Measurements from ENCODE around the gene RENBP. TPM values are rescaled to one million over a fixed set of nuclear protein-coding genes. Genes with fewer than 3 reads are reported as not detected.
A peak's percentile ranks its signal among the peaks of the same experiment; 100 is the strongest.

RENBP gene
- total RNA-seq, 2 experiments from 2014 or later: 14.3 to 15.8 TPM

GRCh38 chrX:153888344-153888743, 56.1 kb downstream of the RENBP start:
- ATAC-seq: no peak

DNA sequence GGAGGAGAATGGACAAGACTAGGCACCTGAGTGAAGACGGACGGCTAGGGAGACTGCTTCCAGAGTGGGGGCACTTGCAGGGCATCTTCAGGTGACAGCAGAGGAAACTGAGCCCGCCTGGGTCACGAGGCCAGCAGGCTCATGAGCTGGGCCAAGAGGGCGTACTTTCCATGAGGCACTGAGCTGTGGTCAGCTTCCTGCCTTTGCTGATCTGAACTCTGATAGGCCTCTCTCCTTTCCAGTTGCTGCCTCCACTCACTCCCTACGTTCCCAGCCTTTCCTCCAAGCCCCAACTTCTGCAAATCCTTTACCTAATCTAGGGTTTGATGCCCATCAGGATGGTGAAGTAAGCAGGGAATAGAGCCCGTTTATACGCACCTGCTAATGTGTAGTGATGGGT, 57.1 kb downstream of the RENBP start:
- intact Hi-C loops (cut with micrococcal nuclease): no loop called here
- Mint-ChIP-seq H3K9me3 (no peaks in the 10 kb centered on the region), H3K4me1 (ENCODE audit: low read depth) (peaks cover 2% of the 10 kb centered on the region), H3K27ac (no peak overlapping the region), H3K27me3 (peaks cover 22% of the 10 kb centered on the region), H3K4me3 (no peak overlapping the region), H3K36me3 (ENCODE audit: low read depth) (no peaks in the 10 kb centered on the region)
- DNase-seq: no peak
- TF ChIP-seq, protein P1, sequence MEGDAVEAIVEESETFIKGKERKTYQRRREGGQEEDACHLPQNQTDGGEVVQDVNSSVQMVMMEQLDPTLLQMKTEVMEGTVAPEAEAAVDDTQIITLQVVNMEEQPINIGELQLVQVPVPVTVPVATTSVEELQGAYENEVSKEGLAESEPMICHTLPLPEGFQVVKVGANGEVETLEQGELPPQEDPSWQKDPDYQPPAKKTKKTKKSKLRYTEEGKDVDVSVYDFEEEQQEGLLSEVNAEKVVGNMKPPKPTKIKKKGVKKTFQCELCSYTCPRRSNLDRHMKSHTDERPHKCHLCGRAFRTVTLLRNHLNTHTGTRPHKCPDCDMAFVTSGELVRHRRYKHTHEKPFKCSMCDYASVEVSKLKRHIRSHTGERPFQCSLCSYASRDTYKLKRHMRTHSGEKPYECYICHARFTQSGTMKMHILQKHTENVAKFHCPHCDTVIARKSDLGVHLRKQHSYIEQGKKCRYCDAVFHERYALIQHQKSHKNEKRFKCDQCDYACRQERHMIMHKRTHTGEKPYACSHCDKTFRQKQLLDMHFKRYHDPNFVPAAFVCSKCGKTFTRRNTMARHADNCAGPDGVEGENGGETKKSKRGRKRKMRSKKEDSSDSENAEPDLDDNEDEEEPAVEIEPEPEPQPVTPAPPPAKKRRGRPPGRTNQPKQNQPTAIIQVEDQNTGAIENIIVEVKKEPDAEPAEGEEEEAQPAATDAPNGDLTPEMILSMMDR (IDR thresholded peaks at IDR 0.05): no peak
- POLR2A ChIA-PET: interaction anchor here (0.7 kb wide), 1 partner anchor 88 kb away, joined by 3 read pairs; no protein-coding TSS in a partner anchor
- no peak for ATAC-seq
- CTCF ChIA-PET: no interaction called here

More at GRCh38 chrX:153888344-153888743, 56.1 kb downstream of the RENBP start:
- ChIA-PET POLR2A (interaction anchor here (1.2 to 1.3 kb wide), 2 partner anchors 12 to 162 kb away, joined by 3 to 4 read pairs; no protein-coding TSS in a partner anchor), CTCF (interaction anchor here (2.2 kb wide), 1 partner anchor 124 kb away, joined by 5 read pairs; the partner anchor contains the start of gene PLXNB3)
- no peak for DNase-seq
- Mint-ChIP-seq H3K27me3 (peaks cover 22% of the 10 kb centered on the region), H3K27ac (no peak overlapping the region), H3K4me1 (ENCODE audit: low read depth) (peaks cover 2% of the 10 kb centered on the region), H3K9me3 (no peaks in the 10 kb centered on the region), H3K36me3 (ENCODE audit: low read depth) (no peaks in the 10 kb centered on the region), H3K4me3 (no peak overlapping the region)
- intact Hi-C loops (cut with micrococcal nuclease): no loop called here
- TF ChIP-seq, protein P1 (IDR thresholded peaks at IDR 0.05): no peak

DNA sequence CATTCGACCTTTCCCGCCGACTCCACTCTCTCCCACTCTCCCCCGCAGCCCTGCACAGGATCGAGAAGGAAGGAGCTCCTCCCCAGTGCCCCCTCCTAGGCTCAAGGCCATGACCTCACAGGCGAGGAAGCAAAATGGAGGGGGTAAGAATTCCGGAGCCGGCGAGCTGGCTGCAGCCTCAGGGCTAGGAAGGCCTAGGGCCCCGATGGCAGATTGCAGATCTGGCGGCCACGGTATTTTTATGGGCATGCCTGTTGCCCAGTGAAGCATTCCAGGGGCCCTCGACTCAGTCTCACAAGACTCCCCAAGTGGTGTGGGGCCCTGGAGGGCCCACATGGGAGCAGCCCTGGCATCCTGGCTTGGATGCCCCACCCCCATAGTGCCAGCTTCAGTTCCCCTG, 57.5 kb downstream of the RENBP start:
- intact Hi-C loops (cut with micrococcal nuclease): no loop called here
- CTCF ChIA-PET: no interaction called here
- TF ChIP-seq, protein P1 (IDR thresholded peaks at IDR 0.05): no peak
- Mint-ChIP-seq H3K27ac (no peak overlapping the region), H3K4me1 (ENCODE audit: low read depth) (peaks cover 2% of the 10 kb centered on the region), H3K9me3 (no peaks in the 10 kb centered on the region), H3K36me3 (ENCODE audit: low read depth) (no peaks in the 10 kb centered on the region), H3K27me3 (peaks cover 23% of the 10 kb centered on the region), H3K4me3 (no peak overlapping the region)
- no peak for ATAC-seq
- POLR2A ChIA-PET: interaction anchor here (0.7 kb wide), 1 partner anchor 87 kb away, joined by 3 read pairs; no protein-coding TSS in a partner anchor
- DNase-seq: no peak

DNA sequence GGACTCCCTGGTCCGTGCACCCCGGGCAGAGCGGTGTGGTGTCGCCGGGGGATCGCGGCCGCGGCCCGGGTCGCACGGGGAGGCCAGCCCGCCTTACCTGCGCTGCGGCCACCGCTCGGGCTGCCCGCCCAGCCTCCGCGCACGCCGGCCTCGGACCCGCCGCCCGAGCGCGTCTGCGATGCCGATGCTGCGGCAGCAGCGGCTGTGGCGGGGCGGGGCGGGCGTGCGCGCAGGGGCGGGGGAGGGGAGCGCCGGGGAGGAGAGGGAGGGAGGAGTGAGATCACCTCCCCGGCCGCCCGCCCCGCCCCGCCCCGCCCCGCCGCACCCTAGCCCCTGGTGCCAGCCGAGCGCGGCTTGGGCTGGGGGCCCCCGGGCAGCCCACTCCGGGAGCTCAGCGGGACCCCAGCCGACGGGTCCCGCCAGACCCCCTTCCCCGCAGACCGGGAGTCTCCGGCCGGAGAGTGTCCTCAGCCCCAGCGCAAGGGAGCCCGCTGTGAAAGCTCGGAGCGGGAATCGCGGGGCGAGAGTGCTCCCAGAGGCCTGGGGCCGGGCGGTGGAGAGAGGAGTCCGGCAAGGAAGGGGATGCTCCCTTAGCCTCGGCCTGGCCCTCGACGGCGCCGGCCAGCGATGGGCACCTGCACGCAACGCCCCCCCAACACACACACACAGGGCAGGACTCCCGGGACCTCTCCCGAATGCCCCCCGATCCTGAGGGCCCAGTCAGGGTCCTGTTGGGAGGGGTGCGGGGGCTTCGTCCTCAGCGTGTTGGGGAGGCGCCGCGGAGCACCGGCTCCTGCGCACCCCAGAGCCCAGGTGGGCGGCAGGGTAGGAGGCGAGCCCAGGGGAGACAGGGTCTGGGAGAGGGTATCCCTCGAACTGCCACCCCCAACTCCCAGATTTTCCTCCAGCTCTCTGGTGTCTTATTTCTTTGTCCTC, 58.2 kb downstream of the RENBP start, which contains the start of gene L1CAM:
Gene L1CAM, minus strand, starts transcription at position 206 of the 936 bp plus-strand sequence. CDS start 10,337 bp downstream, outside the sequence.
- H3K27ac Mint-ChIP-seq: no peak within 1 kb of the TSS
- intact Hi-C loops (cut with micrococcal nuclease): no loop called here
- H3K36me3 Mint-ChIP-seq (ENCODE audit: low read depth): no peaks in the 10 kb centered on the region
- ChIA-PET CTCF (no interaction called here), POLR2A (no interaction called here)
- TF ChIP-seq, protein P1 (IDR thresholded peaks at IDR 0.05): no peak
- peaks cover 2% of the 10 kb centered on the region for H3K4me1 Mint-ChIP-seq (ENCODE audit: low read depth)
- no peak for DNase-seq
- no peaks in the 10 kb centered on the region for H3K9me3 Mint-ChIP-seq
- H3K27me3 Mint-ChIP-seq: peaks cover 23% of the 10 kb centered on the region
- H3K4me3 Mint-ChIP-seq: peak within 1 kb of the TSS; percentile 53
- peak; percentile 59 for ATAC-seq

Small RNAs within 50 kb of the gene (microRNA-seq; reads per million reads assigned to microRNA genes)
- gene MIR3202-1 (ENCODE audit: borderline microRNAs expressed, borderline replicate concordance): not detected
- gene MIR3202-2 (ENCODE audit: borderline microRNAs expressed, borderline replicate concordance): not detected

Other genes starting within 250 kb of the RENBP start
- 100 to 1,000 TPM in 1 of 2 experiments, 10 to 100 TPM in 1; 97.6 to 102 TPM for gene BCAP31, start 220.3 kb downstream of the RENBP start, total RNA-seq
- 1 to 10 TPM; 3.9 to 4.4 TPM for gene ABCD1, start 219.8 kb downstream of the RENBP start, total RNA-seq
- 1 to 10 TPM; 7.7 to 8.2 TPM for gene PLXNB3, start 180.4 kb downstream of the RENBP start, total RNA-seq
- gene SRPK3, start 163.6 kb downstream of the RENBP start, total RNA-seq: under 1 TPM in 1 of 2 experiments, not detected in 1; 0.09 TPM
- 10 to 100 TPM; 54.3 to 56.9 TPM for gene IDH3G, start 150.3 kb downstream of the RENBP start, total RNA-seq
- gene SSR4, start 150.0 kb downstream of the RENBP start, total RNA-seq: 100 to 1,000 TPM; 152 to 153 TPM
- 1 to 10 TPM; 1.4 to 2.6 TPM for gene PDZD4, start 114.1 kb downstream of the RENBP start, total RNA-seq
- 1 to 10 TPM; 2.1 to 2.2 TPM for gene L1CAM, start 58.5 kb downstream of the RENBP start, total RNA-seq
- not detected for gene AVPR2, start 40.0 kb downstream of the RENBP start, total RNA-seq
- 100 to 1,000 TPM; 128 to 130 TPM for gene ARHGAP4, start 18.4 kb downstream of the RENBP start, total RNA-seq
- 100 to 1,000 TPM; 123 to 136 TPM for gene NAA10, start 9.6 kb downstream of the RENBP start, total RNA-seq
- gene HCFC1, start 27.2 kb upstream of the RENBP start, total RNA-seq: 100 to 1,000 TPM; 115 to 116 TPM
- gene TMEM187, start 28.1 kb upstream of the RENBP start, total RNA-seq: 1 to 10 TPM; 4.4 to 4.5 TPM
- 100 to 1,000 TPM; 134 to 136 TPM for gene IRAK1, start 75.3 kb upstream of the RENBP start, total RNA-seq
- 10 to 100 TPM; 63.7 to 65.1 TPM for gene MECP2, start 153.1 kb upstream of the RENBP start, total RNA-seq
- not detected for gene OPN1LW, start 199.6 kb upstream of the RENBP start, total RNA-seq
- gene OPN1MW, start 238.0 kb upstream of the RENBP start, total RNA-seq: not detected